GM12878 (cell line): ENCODE results near the gene GMCL1.

Experiments used
- ATF2 ChIP-seq: IDR thresholded peaks from 2 replicates; pipeline ENCODE4 v1.6.1; 2012; ENCODE audit warnings: low read length, inconsistent platforms
- CTCF ChIP-seq, 3 experiments: IDR thresholded peaks in 2 of 3; conservative IDR thresholded peaks in 1 of 3; 2 replicates each; pipeline ENCODE4 v1.5.1; 2011; ENCODE audit warnings: low read depth in 3 of 3, low read length in 3 of 3, mild to moderate bottlenecking in 3 of 3, control low read depth in 2 of 3, moderate library complexity in 2 of 3, inconsistent platforms in 1 of 3, mixed read lengths in 1 of 3; ENCODE audit not compliant: control insufficient read depth in 2 of 3, insufficient read depth in 1 of 3; ENCODE audit errors: extremely low read depth in 1 of 3
- EP300 ChIP-seq, 2 experiments: fragments of 150-350 bp in 1 of 2; IDR thresholded peaks; 2 replicates each; pipeline ENCODE4 v1.6.1; 2011 to 2012; ENCODE audit warnings: low read depth in 2 of 2, low read length in 2 of 2, borderline replicate concordance in 1 of 2, improper control_type of control experiment in 1 of 2, inconsistent platforms in 1 of 2; ENCODE audit not compliant: control insufficient read depth in 1 of 2
- EZH2 ChIP-seq: IDR thresholded peaks from 2 replicates; pipeline ENCODE4 v1.6.1; 2012; ENCODE audit warnings: low read depth, mild to moderate bottlenecking, control low read depth, inconsistent platforms, low read length, borderline replicate concordance; ENCODE audit not compliant: control insufficient read depth
- JUNB ChIP-seq: IDR thresholded peaks from 2 replicates; pipeline ENCODE4 v1.6.1; 2016; ENCODE audit warnings: antibody characterized with exemption, mild to moderate bottlenecking
- MYC ChIP-seq: IDR thresholded peaks from 2 replicates; pipeline ENCODE4 v1.6.1; 2011; ENCODE audit warnings: mild to moderate bottlenecking, low read length, moderate library complexity, inconsistent platforms; ENCODE audit not compliant: insufficient read depth, insufficient replicate concordance, insufficient read length, severe bottlenecking
- NFYB ChIP-seq: IDR thresholded peaks from 2 replicates; pipeline ENCODE4 v1.6.1; 2011; ENCODE audit warnings: low read depth, mild to moderate bottlenecking, low read length, improper control_type of control experiment, moderate library complexity; ENCODE audit not compliant: insufficient read depth
- PAX8 ChIP-seq: fragments of 450-650 bp; IDR thresholded peaks from 2 replicates; pipeline ENCODE4 v1.6.1; 2017; ENCODE audit warnings: mild to moderate bottlenecking, moderate library complexity
- POLR2A ChIP-seq: IDR thresholded peaks from 2 replicates; pipeline ENCODE4 v1.6.1; 2011; ENCODE audit warnings: low read depth, mild to moderate bottlenecking, low read length
- POLR2AphosphoS5 ChIP-seq: IDR thresholded peaks from 2 replicates; pipeline ENCODE4 v1.6.1; 2011; ENCODE audit warnings: mild to moderate bottlenecking, low read length, inconsistent platforms
- RAD21 ChIP-seq: IDR thresholded peaks from 2 replicates; pipeline ENCODE4 v1.6.1; 2011; ENCODE audit warnings: mild to moderate bottlenecking, low read depth, low read length, moderate library complexity; ENCODE audit not compliant: insufficient read depth
- SIX5 ChIP-seq: IDR thresholded peaks from 2 replicates; pipeline ENCODE4 v1.6.1; 2011; ENCODE audit warnings: mild to moderate bottlenecking, low read depth, low read length, moderate library complexity; ENCODE audit not compliant: severe bottlenecking
- ZBTB11 ChIP-seq: fragments of 450-650 bp; formaldehyde crosslinking; IDR thresholded peaks from 2 replicates; pipeline ENCODE4 v1.5.0; 2022; ENCODE audit warnings: mild to moderate bottlenecking, missing genetic modification characterization
- ZNF384 ChIP-seq: IDR thresholded peaks from 2 replicates; pipeline ENCODE4 v1.6.1; 2012; ENCODE audit warnings: low read depth, mild to moderate bottlenecking, low read length, improper control_type of control experiment, borderline replicate concordance

GRCh38 chr2:69836316-69836715 is 6.9 kb downstream of the GMCL1 start:
- no peak for TF ChIP-seq MYC
- TF ChIP-seq CTCF (IDR thresholded peaks at IDR 0.05 in 2 of 3, conservative IDR thresholded peaks at IDR 0.05 in 1 of 3; ENCODE audit: control insufficient read depth in 2 of 3, extremely low read depth in 1 of 3, insufficient read depth in 1 of 3, low read depth in 3 of 3, low read length in 3 of 3): no peak
- no peak for TF ChIP-seq ZNF384
- no peak for TF ChIP-seq SIX5
- no peak for TF ChIP-seq POLR2A
- no peak for TF ChIP-seq EZH2
- TF ChIP-seq ATF2: no peak
- no peak for TF ChIP-seq EP300 (IDR thresholded peaks at IDR 0.05; ENCODE audit: borderline replicate concordance in 1 of 2, control insufficient read depth in 1 of 2, low read depth in 2 of 2, low read length in 2 of 2)
- peak; percentile 33 for TF ChIP-seq JUNB
- no peak for TF ChIP-seq PAX8
- no peak for TF ChIP-seq NFYB
- no peak for TF ChIP-seq POLR2AphosphoS5
- TF ChIP-seq ZBTB11: no peak
- no peak for TF ChIP-seq RAD21
